ENCODE results near the gene OTX1. TPM values are rescaled to one million over a fixed set of nuclear protein-coding genes. Genes with fewer than 3 reads are reported as not detected.
A peak's percentile ranks its signal among the peaks of the same experiment; 100 is the strongest.
"Not testable (repeated sequence)": the region's sequence is repeated elsewhere in the genome, so short reads cannot be mapped to it uniquely, and the experiment has no call there.

The OTX1 gene
- total RNA-seq: not detected in 2 replicates

GRCh38 chr2:63050334-63051041 is at the start of gene OTX1:
OTX1 (plus strand) TSS chr2:63050830; CDS start chr2:63052991, 2,161 bp downstream.
- peaks cover 32% of the 10 kb centered on the region for H3K4me1 Mint-ChIP-seq
- DNase-seq: peak; percentile 83
- peak within 1 kb of the TSS; percentile 79 for H3K27ac Mint-ChIP-seq
- peaks cover 87% of the 10 kb centered on the region for H3K27me3 Mint-ChIP-seq
- intact Hi-C loops (cut with micrococcal nuclease): loop anchor here (10.0 kb wide), 1 partner anchor 346 kb away; the partner anchor contains the start of gene EHBP1
- peak within 1 kb of the TSS; percentile 80 for H3K4me3 Mint-ChIP-seq
- peaks cover 3% of the 10 kb centered on the region for H3K36me3 Mint-ChIP-seq (ENCODE audit: low read depth)
- no peaks in the 10 kb centered on the region for H3K9me3 Mint-ChIP-seq

- Mint-ChIP-seq H3K9me3 (no peaks in the 10 kb centered on the region), H3K4me3 (no peak overlapping the region), H3K4me1 (no peaks in the 10 kb centered on the region), H3K36me3 (ENCODE audit: low read depth) (peaks cover 5% of the 10 kb centered on the region), H3K27me3 (no peaks in the 10 kb centered on the region), H3K27ac (no peak overlapping the region)
- intact Hi-C loops (cut with micrococcal nuclease): no loop called here
- no peak for DNase-seq
These were observed 49.1 kb upstream of the OTX1 start for GRCh38 chr2:63001576-63001975.

- H3K9me3 Mint-ChIP-seq: no peaks in the 10 kb centered on the region
- H3K27me3 Mint-ChIP-seq: no peaks in the 10 kb centered on the region
- intact Hi-C loops (cut with micrococcal nuclease): no loop called here
- H3K27ac Mint-ChIP-seq: no peak overlapping the region
- no peaks in the 10 kb centered on the region for H3K4me1 Mint-ChIP-seq
- H3K36me3 Mint-ChIP-seq (ENCODE audit: low read depth): no peaks in the 10 kb centered on the region
- DNase-seq: no peak
- H3K4me3 Mint-ChIP-seq: no peak overlapping the region
These were observed 47.3 kb upstream of the OTX1 start for GRCh38 chr2:63003351-63003750.

GRCh38 chr2:63007813-63008458 is 42.7 kb upstream of the OTX1 start:
- H3K9me3 Mint-ChIP-seq: no peaks in the 10 kb centered on the region
- no peaks in the 10 kb centered on the region for H3K36me3 Mint-ChIP-seq (ENCODE audit: low read depth)
- DNase-seq: no peak
- intact Hi-C loops (cut with micrococcal nuclease): no loop called here
- H3K4me3 Mint-ChIP-seq: no peak overlapping the region
- H3K27ac Mint-ChIP-seq: no peak overlapping the region
- no peaks in the 10 kb centered on the region for H3K27me3 Mint-ChIP-seq
- H3K4me1 Mint-ChIP-seq: no peaks in the 10 kb centered on the region

- DNase-seq: no peak
- H3K4me3 Mint-ChIP-seq: no peak overlapping the region
- no peaks in the 10 kb centered on the region for H3K9me3 Mint-ChIP-seq
- H3K36me3 Mint-ChIP-seq (ENCODE audit: low read depth): no peaks in the 10 kb centered on the region
- H3K27ac Mint-ChIP-seq: no peak overlapping the region
- intact Hi-C loops (cut with micrococcal nuclease): no loop called here
- H3K27me3 Mint-ChIP-seq: no peaks in the 10 kb centered on the region
- no peaks in the 10 kb centered on the region for H3K4me1 Mint-ChIP-seq
These were observed 41.8 kb upstream of the OTX1 start for GRCh38 chr2:63008838-63009237.

GRCh38 chr2:63009490-63009889 is 41.1 kb upstream of the OTX1 start:
- no peak for DNase-seq
- Mint-ChIP-seq H3K9me3 (no peaks in the 10 kb centered on the region), H3K27me3 (no peaks in the 10 kb centered on the region), H3K4me1 (no peaks in the 10 kb centered on the region), H3K27ac (no peak overlapping the region), H3K36me3 (ENCODE audit: low read depth) (no peaks in the 10 kb centered on the region), H3K4me3 (no peak overlapping the region)
- intact Hi-C loops (cut with micrococcal nuclease): no loop called here

GRCh38 chr2:63012541-63012940 is 38.1 kb upstream of the OTX1 start:
- Mint-ChIP-seq H3K4me3 (no peak overlapping the region), H3K4me1 (no peaks in the 10 kb centered on the region), H3K9me3 (no peaks in the 10 kb centered on the region), H3K36me3 (ENCODE audit: low read depth) (no peaks in the 10 kb centered on the region), H3K27ac (no peak overlapping the region), H3K27me3 (no peaks in the 10 kb centered on the region)
- intact Hi-C loops (cut with micrococcal nuclease): no loop called here
- no peak for DNase-seq

- H3K27me3 Mint-ChIP-seq: no peaks in the 10 kb centered on the region
- no peak overlapping the region for H3K4me3 Mint-ChIP-seq
- H3K9me3 Mint-ChIP-seq: no peaks in the 10 kb centered on the region
- no peak for DNase-seq
- no peak overlapping the region for H3K27ac Mint-ChIP-seq
- no peaks in the 10 kb centered on the region for H3K4me1 Mint-ChIP-seq
- intact Hi-C loops (cut with micrococcal nuclease): no loop called here
- no peaks in the 10 kb centered on the region for H3K36me3 Mint-ChIP-seq (ENCODE audit: low read depth)
These were observed 37.2 kb upstream of the OTX1 start for GRCh38 chr2:63013438-63013837.

GRCh38 chr2:63015389-63015788 is 35.2 kb upstream of the OTX1 start:
- no peaks in the 10 kb centered on the region for H3K9me3 Mint-ChIP-seq
- no peak overlapping the region for H3K4me3 Mint-ChIP-seq
- no peaks in the 10 kb centered on the region for H3K36me3 Mint-ChIP-seq (ENCODE audit: low read depth)
- no peaks in the 10 kb centered on the region for H3K4me1 Mint-ChIP-seq
- intact Hi-C loops (cut with micrococcal nuclease): no loop called here
- no peaks in the 10 kb centered on the region for H3K27me3 Mint-ChIP-seq
- H3K27ac Mint-ChIP-seq: no peak overlapping the region
- no peak for DNase-seq

- Mint-ChIP-seq H3K4me1 (no peaks in the 10 kb centered on the region), H3K27ac (no peak overlapping the region), H3K9me3 (no peaks in the 10 kb centered on the region), H3K27me3 (no peaks in the 10 kb centered on the region), H3K4me3 (no peak overlapping the region), H3K36me3 (ENCODE audit: low read depth) (no peaks in the 10 kb centered on the region)
- no peak for DNase-seq
- intact Hi-C loops (cut with micrococcal nuclease): no loop called here
These were observed 32.2 kb upstream of the OTX1 start for GRCh38 chr2:63018439-63018838.

GRCh38 chr2:63019686-63020085 is 30.9 kb upstream of the OTX1 start:
- H3K27ac Mint-ChIP-seq; DNase-seq; H3K27me3 Mint-ChIP-seq; H3K4me3 Mint-ChIP-seq; H3K36me3 Mint-ChIP-seq (ENCODE audit: low read depth); H3K9me3 Mint-ChIP-seq; intact Hi-C loops (cut with micrococcal nuclease); H3K4me1 Mint-ChIP-seq: not testable (repeated sequence)

- Mint-ChIP-seq H3K9me3 (no peaks in the 10 kb centered on the region), H3K27me3 (no peaks in the 10 kb centered on the region), H3K36me3 (ENCODE audit: low read depth) (no peaks in the 10 kb centered on the region), H3K4me1 (no peaks in the 10 kb centered on the region), H3K4me3 (no peak overlapping the region), H3K27ac (no peak overlapping the region)
- intact Hi-C loops (cut with micrococcal nuclease): no loop called here
- DNase-seq: no peak
These were observed 27.2 kb upstream of the OTX1 start for GRCh38 chr2:63023444-63023843.

GRCh38 chr2:63027220-63027619 is 23.4 kb upstream of the OTX1 start:
- no peak for DNase-seq
- Mint-ChIP-seq H3K4me3 (no peak overlapping the region), H3K27ac (no peak overlapping the region), H3K36me3 (ENCODE audit: low read depth) (no peaks in the 10 kb centered on the region), H3K9me3 (no peaks in the 10 kb centered on the region), H3K27me3 (no peaks in the 10 kb centered on the region), H3K4me1 (no peaks in the 10 kb centered on the region)
- intact Hi-C loops (cut with micrococcal nuclease): no loop called here

GRCh38 chr2:63029058-63029457 is 21.6 kb upstream of the OTX1 start:
- H3K9me3 Mint-ChIP-seq: no peaks in the 10 kb centered on the region
- H3K27me3 Mint-ChIP-seq: no peaks in the 10 kb centered on the region

GRCh38 chr2:63034526-63034925 is 16.1 kb upstream of the OTX1 start:
- Mint-ChIP-seq H3K9me3 (no peaks in the 10 kb centered on the region), H3K27ac (no peak overlapping the region), H3K36me3 (ENCODE audit: low read depth) (no peaks in the 10 kb centered on the region), H3K4me1 (no peaks in the 10 kb centered on the region), H3K27me3 (no peaks in the 10 kb centered on the region), H3K4me3 (no peak overlapping the region)
- DNase-seq: no peak
- intact Hi-C loops (cut with micrococcal nuclease): no loop called here

More at GRCh38 chr2:63029058-63029457, 21.6 kb upstream of the OTX1 start:
- no peak for DNase-seq
- no peaks in the 10 kb centered on the region for H3K4me1 Mint-ChIP-seq
- intact Hi-C loops (cut with micrococcal nuclease): no loop called here
- no peaks in the 10 kb centered on the region for H3K36me3 Mint-ChIP-seq (ENCODE audit: low read depth)
- H3K4me3 Mint-ChIP-seq: no peak overlapping the region
- H3K27ac Mint-ChIP-seq: no peak overlapping the region
